HG02938 (cell line): ENCODE results near the gene ECM2.

Experiments
- ATAC-seq: cut with Tn5 transposase; IDR thresholded peaks from one replicate; pipeline ENCODE4 v1.9.1; 2021; ENCODE audit warnings: mild to moderate bottlenecking, moderate library complexity; ENCODE audit not compliant: unreplicated experiment

Gene ECM2

DNA sequence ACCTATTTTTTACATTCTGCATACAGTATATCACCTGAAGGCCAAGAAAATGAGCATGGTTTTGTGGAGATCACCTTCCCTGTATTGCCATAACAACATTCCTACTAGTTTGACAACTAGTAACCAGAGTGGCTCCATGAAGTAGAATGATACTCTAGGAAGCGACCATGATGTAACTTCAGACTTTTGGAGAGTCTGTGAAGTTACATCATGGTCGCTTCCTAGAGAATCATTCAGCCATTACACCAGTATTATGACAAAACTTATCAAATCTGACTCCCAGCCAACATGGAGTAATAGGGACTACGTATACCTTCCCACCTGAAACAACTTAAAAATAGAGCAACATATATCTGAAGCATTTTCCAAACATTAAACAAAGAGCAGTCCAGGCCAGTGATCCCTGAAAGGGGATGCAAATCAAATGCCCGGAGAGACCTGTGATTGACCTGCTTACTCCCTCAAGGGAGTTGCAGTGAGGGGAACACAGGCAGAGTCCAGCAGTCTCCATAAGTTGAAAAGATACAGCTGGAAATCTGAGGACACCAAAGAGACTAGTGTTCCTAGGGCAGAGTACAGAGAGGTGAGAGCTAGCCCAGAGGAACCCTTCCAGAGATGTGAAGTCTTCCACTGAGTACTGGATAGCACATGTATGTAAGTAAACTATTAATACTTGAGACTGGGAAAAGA, 7.8 kb downstream of the ECM2 start:
- ATAC-seq: no peak

GRCh38 chr9:92527291-92527828, 8.4 kb downstream of the ECM2 start:
- ATAC-seq: no peak

GRCh38 chr9:92525306-92525705, 10.5 kb downstream of the ECM2 start:
- no peak for ATAC-seq

GRCh38 chr9:92524881-92525280, 10.9 kb downstream of the ECM2 start:
- no peak for ATAC-seq

- ATAC-seq: no peak
Observed at GRCh38 chr9:92522983-92523970, 12.5 kb downstream of the ECM2 start.

- ATAC-seq: no peak
Observed at GRCh38 chr9:92520837-92521236, 15.0 kb downstream of the ECM2 start.

DNA sequence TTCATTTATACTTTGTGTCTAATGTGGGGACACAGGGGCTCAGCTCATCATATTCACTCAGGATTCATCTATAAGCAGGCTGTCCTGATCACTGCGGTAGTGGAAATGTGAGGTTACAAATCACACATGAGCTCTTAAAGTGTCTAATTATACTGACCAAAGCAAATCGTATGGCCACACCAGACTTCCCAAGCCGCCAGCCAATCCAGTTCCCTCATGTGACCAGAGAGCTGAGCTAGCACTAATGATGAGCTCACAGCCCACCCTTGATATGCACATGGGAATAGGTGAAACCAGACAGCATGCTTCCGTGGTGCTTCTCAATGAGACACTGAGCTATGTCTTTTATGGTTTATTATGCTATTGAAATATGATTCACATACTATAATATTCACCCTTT, 17.6 kb downstream of the ECM2 start:
- no peak for ATAC-seq

DNA sequence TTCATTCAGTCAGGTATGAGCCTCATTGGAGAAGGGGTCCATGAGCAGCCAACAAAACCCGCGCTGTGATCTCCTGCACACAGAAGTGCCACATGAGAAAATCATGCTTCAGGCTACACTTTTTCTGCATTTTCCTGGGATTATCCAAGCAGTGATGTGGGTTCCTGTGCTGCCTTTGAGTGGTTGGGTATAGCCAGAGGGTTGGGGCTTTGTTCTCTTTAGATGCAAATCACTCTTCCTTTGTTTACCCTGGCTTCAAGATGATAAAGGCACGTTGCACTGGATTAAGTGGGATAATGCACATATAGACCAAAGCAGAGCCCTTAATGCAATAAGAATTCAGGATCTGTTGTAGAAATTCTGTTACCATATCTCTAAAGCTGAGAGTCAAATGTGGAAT, 18.7 kb downstream of the ECM2 start:
- no peak for ATAC-seq

DNA sequence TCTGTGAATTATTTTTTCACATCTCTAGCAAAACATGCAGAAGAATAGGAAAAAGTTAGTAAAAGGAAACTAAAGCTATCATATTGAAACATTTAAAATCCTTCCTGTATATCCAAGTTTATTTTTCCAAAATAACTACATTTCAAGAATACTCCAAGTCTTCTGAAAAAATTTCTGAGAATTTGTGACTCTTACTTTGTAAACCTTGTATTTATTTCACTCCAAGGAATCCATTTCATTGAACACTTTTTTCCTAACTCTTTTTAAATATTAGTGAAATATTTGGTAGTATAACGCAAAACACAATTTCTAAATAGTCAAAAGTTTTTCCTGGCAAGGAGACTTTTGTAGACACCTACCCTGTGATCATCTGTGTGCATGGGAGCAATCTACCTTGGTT, 19.3 kb downstream of the ECM2 start:
- no peak for ATAC-seq

DNA sequence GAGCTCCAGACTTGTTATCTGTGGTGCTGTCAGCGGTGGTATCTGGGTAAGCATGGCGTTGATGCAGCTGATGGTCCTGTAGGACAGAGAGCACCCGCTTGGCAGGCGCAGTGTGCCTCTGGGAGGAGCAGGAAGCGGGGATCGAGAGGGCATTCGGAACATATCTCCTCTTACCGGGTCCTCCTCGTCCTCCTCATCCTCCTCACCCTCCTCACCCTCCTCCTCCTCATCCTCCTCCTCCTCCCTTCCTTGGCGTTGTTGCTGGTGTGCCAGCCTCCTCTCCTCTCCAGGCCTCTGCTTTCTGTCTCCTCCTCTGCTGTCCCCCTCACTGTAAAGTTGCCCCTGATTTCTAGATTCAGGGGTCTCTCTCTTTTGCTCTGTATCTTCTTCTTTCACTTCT, 21.2 kb downstream of the ECM2 start:
- ATAC-seq: no peak

DNA sequence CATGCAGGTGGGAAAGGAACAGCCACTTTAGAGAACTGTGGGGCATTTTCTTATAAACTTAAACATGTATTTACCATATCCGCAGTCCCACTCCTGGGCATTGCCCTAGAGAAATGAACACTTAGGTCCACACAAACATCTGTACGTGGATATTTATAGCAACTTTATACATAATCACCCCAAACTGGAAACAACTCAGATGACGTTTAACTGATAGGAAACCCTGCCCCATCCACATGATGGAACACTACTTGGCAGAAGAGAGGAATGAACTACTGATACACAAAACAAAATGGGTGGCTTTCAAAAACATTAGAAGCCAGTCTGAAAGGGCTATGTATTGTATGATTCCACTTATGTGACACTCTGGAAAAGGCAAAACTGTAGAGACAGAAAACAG, 22.4 kb downstream of the ECM2 start:
- ATAC-seq: no peak

DNA sequence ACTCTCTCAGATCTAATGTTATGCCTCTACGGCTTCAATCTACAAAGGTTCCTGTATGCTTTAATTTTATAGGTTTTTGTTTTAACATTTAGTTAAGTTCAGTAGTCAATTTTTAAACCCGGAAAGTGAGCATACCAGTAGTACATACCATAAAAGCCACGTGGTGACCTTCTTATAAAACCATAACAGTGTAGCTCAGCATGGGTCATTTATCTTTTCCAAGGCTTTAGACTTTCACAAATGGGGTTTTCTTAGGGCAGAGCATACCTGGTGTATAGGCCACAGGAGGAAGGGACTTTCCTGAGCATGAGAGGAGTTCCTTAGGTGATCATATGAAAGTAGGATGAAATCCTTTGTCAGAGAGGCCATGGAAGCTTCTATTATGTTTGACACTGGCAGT, 23.2 kb downstream of the ECM2 start:
- no peak for ATAC-seq

- no peak for ATAC-seq
Observed at GRCh38 chr9:92510747-92511146, 25.0 kb downstream of the ECM2 start.

DNA sequence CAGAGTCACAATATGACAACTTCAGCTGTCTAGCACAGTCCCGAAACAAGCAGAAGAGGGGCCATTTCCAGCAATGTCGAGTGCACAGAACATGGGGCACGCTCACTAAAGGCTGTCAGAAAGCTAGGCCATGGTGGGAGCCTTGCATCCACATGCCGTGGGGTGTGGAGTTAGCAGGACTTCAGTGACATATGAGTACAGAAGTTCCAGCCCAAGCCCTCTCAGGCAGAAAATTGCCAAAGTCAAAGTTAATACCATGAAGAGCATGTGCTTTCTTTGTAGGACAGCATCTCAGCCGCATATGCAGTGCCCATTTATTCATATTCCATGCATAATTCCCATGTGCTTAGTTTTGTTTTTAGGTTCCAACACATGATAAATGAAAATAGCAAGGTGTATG, 26.7 kb downstream of the ECM2 start:
- ATAC-seq: no peak

- no peak for ATAC-seq
Observed at GRCh38 chr9:92508018-92508820, 27.6 kb downstream of the ECM2 start.

DNA sequence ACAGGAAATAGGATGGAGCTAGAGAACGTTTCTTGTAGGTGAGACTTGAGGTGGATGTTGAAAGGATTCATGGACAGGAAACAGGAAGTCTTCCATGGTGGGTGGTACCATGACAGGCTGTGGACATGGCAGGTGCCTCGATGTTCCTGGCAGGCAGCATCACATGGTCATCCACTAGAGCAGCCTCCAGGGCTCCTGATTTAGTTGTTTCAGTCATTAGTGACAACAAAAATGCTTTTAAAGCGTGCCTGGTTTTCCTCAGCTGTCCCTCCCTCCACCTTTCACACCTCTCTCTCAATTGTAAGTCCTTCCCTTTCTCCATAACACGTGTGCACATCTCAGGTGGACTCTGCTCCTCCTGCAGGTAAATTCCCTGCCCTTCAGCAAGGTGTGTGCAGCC, 28.3 kb downstream of the ECM2 start:
- no peak for ATAC-seq

DNA sequence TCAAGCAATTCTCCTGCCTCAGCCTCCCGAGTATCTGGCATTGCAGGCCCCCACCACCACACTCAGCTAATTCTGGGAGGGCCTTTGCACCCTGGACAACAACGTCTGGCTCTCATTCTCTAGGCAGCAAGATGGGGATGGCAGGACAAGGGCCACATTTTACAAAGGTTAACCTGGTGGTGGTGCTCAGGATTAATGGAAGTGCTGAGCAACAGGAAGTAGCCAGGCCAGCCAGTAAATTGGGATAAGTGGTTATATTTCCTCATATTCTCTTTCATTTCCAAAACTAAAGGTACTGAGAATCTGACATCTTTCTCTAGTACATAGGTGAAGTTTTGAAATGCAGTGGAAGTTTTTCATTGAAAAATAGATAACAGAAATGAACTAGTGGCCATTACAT, 28.8 kb downstream of the ECM2 start:
- no peak for ATAC-seq

- no peak for ATAC-seq
Observed at GRCh38 chr9:92506184-92506857, 29.5 kb downstream of the ECM2 start.

GRCh38 chr9:92504881-92505280, 30.9 kb downstream of the ECM2 start:
- ATAC-seq: no peak

- ATAC-seq: no peak
Observed at GRCh38 chr9:92503156-92503555, 32.6 kb downstream of the ECM2 start.
